Measurements from ENCODE around the gene ADAMTS7. TPM values are rescaled to one million over a fixed set of nuclear protein-coding genes. Genes with fewer than 3 reads are reported as not detected.

Gene ADAMTS7
- total RNA-seq, 1 donor from 2014 or later: 55.1 TPM

GRCh38 chr15:78810003-78810361 lies 1.3 kb downstream of the ADAMTS7 start:
- no peaks in the 10 kb centered on the region for H3K9me3 Mint-ChIP-seq (ENCODE audit: unreplicated experiment)
- no peak for TF ChIP-seq CTCF (IDR thresholded peaks at IDR 0.05; ENCODE audit: unreplicated experiment)
- DNase-seq (ENCODE audit: low spot score): no peak
- peaks cover 7% of the 10 kb centered on the region for H3K36me3 Mint-ChIP-seq (ENCODE audit: low read depth, unreplicated experiment)
- peak overlapping the region; percentile 82 for H3K4me3 Mint-ChIP-seq (ENCODE audit: unreplicated experiment)
- H3K27me3 Mint-ChIP-seq (ENCODE audit: unreplicated experiment): peaks cover 16% of the 10 kb centered on the region
- H3K27ac Mint-ChIP-seq (ENCODE audit: unreplicated experiment): peak overlapping the region; percentile 40
- peaks cover 16% of the 10 kb centered on the region for H3K4me1 Mint-ChIP-seq (ENCODE audit: unreplicated experiment)

- H3K36me3 Mint-ChIP-seq (ENCODE audit: low read depth, unreplicated experiment): peaks cover 7% of the 10 kb centered on the region
- peaks cover 22% of the 10 kb centered on the region for H3K4me1 Mint-ChIP-seq (ENCODE audit: unreplicated experiment)
- peaks cover 16% of the 10 kb centered on the region for H3K27me3 Mint-ChIP-seq (ENCODE audit: unreplicated experiment)
- no peaks in the 10 kb centered on the region for H3K9me3 Mint-ChIP-seq (ENCODE audit: unreplicated experiment)
- no peak for DNase-seq (ENCODE audit: low spot score)
- TF ChIP-seq CTCF (IDR thresholded peaks at IDR 0.05; ENCODE audit: unreplicated experiment): peak; percentile 62
- H3K27ac Mint-ChIP-seq (ENCODE audit: unreplicated experiment): no peak overlapping the region
- peak overlapping the region; percentile 59 for H3K4me3 Mint-ChIP-seq (ENCODE audit: unreplicated experiment)
Measured at GRCh38 chr15:78808550-78808949, 2.7 kb downstream of the ADAMTS7 start.

GRCh38 chr15:78807359-78807758 lies 3.9 kb downstream of the ADAMTS7 start:
- no peak for DNase-seq (ENCODE audit: low spot score)
- Mint-ChIP-seq H3K27me3 (ENCODE audit: unreplicated experiment) (peaks cover 11% of the 10 kb centered on the region), H3K36me3 (ENCODE audit: low read depth, unreplicated experiment) (peaks cover 7% of the 10 kb centered on the region), H3K4me3 (ENCODE audit: unreplicated experiment) (no peak overlapping the region), H3K4me1 (ENCODE audit: unreplicated experiment) (peaks cover 16% of the 10 kb centered on the region), H3K9me3 (ENCODE audit: unreplicated experiment) (no peaks in the 10 kb centered on the region), H3K27ac (ENCODE audit: unreplicated experiment) (no peak overlapping the region)
- TF ChIP-seq CTCF (IDR thresholded peaks at IDR 0.05; ENCODE audit: unreplicated experiment): no peak

GRCh38 chr15:78804391-78804792 lies 6.9 kb downstream of the ADAMTS7 start:
- Mint-ChIP-seq H3K36me3 (ENCODE audit: low read depth, unreplicated experiment) (peaks cover 13% of the 10 kb centered on the region), H3K9me3 (ENCODE audit: unreplicated experiment) (no peaks in the 10 kb centered on the region), H3K27ac (ENCODE audit: unreplicated experiment) (no peak overlapping the region), H3K4me1 (ENCODE audit: unreplicated experiment) (peaks cover 7% of the 10 kb centered on the region), H3K27me3 (ENCODE audit: unreplicated experiment) (peaks cover 10% of the 10 kb centered on the region), H3K4me3 (ENCODE audit: unreplicated experiment) (no peak overlapping the region)
- no peak for TF ChIP-seq CTCF (IDR thresholded peaks at IDR 0.05; ENCODE audit: unreplicated experiment)
- no peak for DNase-seq (ENCODE audit: low spot score)

GRCh38 chr15:78800806-78801205 lies 10.5 kb downstream of the ADAMTS7 start:
- peaks cover 7% of the 10 kb centered on the region for H3K36me3 Mint-ChIP-seq (ENCODE audit: low read depth, unreplicated experiment)
- TF ChIP-seq CTCF (IDR thresholded peaks at IDR 0.05; ENCODE audit: unreplicated experiment): no peak
- no peak for DNase-seq (ENCODE audit: low spot score)
- H3K4me3 Mint-ChIP-seq (ENCODE audit: unreplicated experiment): no peak overlapping the region
- no peaks in the 10 kb centered on the region for H3K9me3 Mint-ChIP-seq (ENCODE audit: unreplicated experiment)
- no peak overlapping the region for H3K27ac Mint-ChIP-seq (ENCODE audit: unreplicated experiment)
- peaks cover 7% of the 10 kb centered on the region for H3K4me1 Mint-ChIP-seq (ENCODE audit: unreplicated experiment)
- H3K27me3 Mint-ChIP-seq (ENCODE audit: unreplicated experiment): peaks cover 12% of the 10 kb centered on the region
